ENCODE measurements around the gene ERCC6.

DNA sequence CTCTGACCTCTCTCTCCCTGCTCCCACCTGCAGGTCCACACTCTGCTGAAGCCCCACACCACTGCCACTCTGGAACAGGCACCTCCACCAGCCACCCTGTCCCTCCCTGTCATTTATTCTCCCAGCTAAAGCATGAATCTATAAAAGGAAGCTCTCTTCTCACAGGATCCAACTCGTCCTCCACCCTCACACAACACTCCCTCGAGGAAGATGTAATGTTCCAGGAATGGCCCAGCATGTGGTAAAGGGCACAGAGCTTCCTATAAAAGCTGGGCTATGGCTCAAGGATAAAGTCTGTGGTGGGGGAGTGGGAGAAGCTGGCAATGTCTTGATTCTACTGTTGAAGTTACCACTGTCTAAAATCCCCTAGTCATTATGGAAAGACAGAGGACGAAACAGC lies 67.4 kb downstream of the ERCC6 start:
- TF ChIP-seq CTCF (conservative IDR thresholded peaks at IDR 0.05; ENCODE audit: low read depth, low read length), result no peak
- no peak for TF ChIP-seq EZH2phosphoT487 (IDR thresholded peaks at IDR 0.05; ENCODE audit: borderline replicate concordance, low read length)
- TF ChIP-seq EZH2 (IDR thresholded peaks at IDR 0.05; ENCODE audit: low read length, unreplicated experiment), result no peak

Measured in PC-3 (cell line).